Choroid plexus epithelial cell (primary cell): ENCODE measurements around the gene TIGD3.

Experiments
- DNase-seq: peaks from one replicate; pipeline ENCODE4 v3.0.0-alpha.2; 2010; ENCODE audit warnings: low read depth
- H3K4me3 ChIP-seq: 2 replicates; pipeline ENCODE4 v1.5.1; 2011; ENCODE audit warnings: low read depth, mild to moderate bottlenecking, control low read depth, low read length, moderate library complexity
- CTCF ChIP-seq: conservative IDR thresholded peaks from 2 replicates; pipeline ENCODE4 v1.5.1; 2011; ENCODE audit warnings: low read depth, mild to moderate bottlenecking, control low read depth, inconsistent platforms, low read length, moderate library complexity

The TIGD3 gene

GRCh38 chr11:65395961-65396530 is 41.5 kb downstream of the TIGD3 start:
- DNase-seq = no peak
- no peak for TF ChIP-seq CTCF
- H3K4me3 ChIP-seq = no peak overlapping the region

GRCh38 chr11:65396769-65397745 is 42.5 kb downstream of the TIGD3 start:
- TF ChIP-seq CTCF = no peak
- no peak overlapping the region for H3K4me3 ChIP-seq
- no peak for DNase-seq

- no peak for DNase-seq
- no peak overlapping the region for H3K4me3 ChIP-seq
- TF ChIP-seq CTCF = peak; percentile 16
Measured at GRCh38 chr11:65398362-65398910, 43.9 kb downstream of the TIGD3 start.

- DNase-seq = no peak
- no peak overlapping the region for H3K4me3 ChIP-seq
- no peak for TF ChIP-seq CTCF
Measured at GRCh38 chr11:65399249-65399648, 44.7 kb downstream of the TIGD3 start.

- no peak for DNase-seq
- no peak overlapping the region for H3K4me3 ChIP-seq
- TF ChIP-seq CTCF = no peak
Measured at GRCh38 chr11:65399845-65400244, 45.3 kb downstream of the TIGD3 start.

GRCh38 chr11:65400307-65401072 is 45.9 kb downstream of the TIGD3 start:
- H3K4me3 ChIP-seq = no peak overlapping the region
- no peak for TF ChIP-seq CTCF
- no peak for DNase-seq
